Stimulated activated CD8-positive, alpha-beta memory T cell treated with anti-CD3 and anti-CD28 coated beads, Interleukin-12 subunit alpha, Interleukin-12 subunit beta, amount 100 ng/mL, for 1 hour (primary cell): ENCODE results near the gene COL6A5.
"Not testable (repeated sequence)": the region's sequence is repeated elsewhere in the genome, so short reads cannot be mapped to it uniquely, and the experiment has no call there.

Experiments
- DNase-seq: peaks from one replicate; pipeline ENCODE4 v3.0.0-alpha.2; 2020; ENCODE audit warnings: low read depth

COL6A5 gene, protein sequence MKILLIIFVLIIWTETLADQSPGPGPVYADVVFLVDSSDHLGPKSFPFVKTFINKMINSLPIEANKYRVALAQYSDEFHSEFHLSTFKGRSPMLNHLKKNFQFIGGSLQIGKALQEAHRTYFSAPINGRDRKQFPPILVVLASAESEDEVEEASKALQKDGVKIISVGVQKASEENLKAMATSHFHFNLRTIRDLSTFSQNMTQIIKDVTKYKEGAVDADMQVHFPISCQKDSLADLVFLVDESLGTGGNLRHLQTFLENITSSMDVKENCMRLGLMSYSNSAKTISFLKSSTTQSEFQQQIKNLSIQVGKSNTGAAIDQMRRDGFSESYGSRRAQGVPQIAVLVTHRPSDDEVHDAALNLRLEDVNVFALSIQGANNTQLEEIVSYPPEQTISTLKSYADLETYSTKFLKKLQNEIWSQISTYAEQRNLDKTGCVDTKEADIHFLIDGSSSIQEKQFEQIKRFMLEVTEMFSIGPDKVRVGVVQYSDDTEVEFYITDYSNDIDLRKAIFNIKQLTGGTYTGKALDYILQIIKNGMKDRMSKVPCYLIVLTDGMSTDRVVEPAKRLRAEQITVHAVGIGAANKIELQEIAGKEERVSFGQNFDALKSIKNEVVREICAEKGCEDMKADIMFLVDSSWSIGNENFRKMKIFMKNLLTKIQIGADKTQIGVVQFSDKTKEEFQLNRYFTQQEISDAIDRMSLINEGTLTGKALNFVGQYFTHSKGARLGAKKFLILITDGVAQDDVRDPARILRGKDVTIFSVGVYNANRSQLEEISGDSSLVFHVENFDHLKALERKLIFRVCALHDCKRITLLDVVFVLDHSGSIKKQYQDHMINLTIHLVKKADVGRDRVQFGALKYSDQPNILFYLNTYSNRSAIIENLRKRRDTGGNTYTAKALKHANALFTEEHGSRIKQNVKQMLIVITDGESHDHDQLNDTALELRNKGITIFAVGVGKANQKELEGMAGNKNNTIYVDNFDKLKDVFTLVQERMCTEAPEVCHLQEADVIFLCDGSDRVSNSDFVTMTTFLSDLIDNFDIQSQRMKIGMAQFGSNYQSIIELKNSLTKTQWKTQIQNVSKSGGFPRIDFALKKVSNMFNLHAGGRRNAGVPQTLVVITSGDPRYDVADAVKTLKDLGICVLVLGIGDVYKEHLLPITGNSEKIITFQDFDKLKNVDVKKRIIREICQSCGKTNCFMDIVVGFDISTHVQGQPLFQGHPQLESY (N-terminal part only)

DNA sequence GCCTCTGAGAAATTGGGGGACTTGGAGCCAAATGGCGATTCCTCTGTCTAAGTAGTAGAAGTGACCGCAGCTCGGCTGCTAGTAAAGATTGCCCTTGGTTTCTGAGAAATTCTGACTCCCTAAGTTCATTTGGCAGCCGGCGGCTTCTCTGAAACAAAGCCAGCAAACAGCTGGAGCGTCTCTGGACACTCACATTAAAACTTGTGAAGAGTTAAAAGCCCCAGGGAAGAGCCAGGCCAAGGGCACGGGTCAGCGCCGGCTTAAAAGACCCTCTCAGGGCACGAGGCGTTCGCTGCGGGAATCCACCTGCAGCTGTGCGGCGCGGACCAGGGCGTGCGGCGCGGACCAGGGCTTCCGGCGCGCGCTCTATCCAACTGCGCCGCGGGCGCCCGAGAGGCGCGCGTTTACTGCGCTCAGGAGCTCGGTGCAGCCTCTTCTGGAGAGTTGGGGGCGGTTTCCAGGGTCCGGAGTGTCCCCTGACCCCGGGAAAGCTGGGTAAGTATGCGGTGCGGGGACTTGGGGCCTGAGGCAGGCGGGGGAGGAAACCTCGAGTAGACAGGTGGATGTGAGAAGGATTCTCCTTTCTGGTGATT, at the start of gene COL6A5:
TSS of gene COL6A5 (plus strand) at position 186 of the 593 bp plus-strand sequence. CDS start 27,967 bp downstream, outside the sequence.
- no peak for DNase-seq

DNA sequence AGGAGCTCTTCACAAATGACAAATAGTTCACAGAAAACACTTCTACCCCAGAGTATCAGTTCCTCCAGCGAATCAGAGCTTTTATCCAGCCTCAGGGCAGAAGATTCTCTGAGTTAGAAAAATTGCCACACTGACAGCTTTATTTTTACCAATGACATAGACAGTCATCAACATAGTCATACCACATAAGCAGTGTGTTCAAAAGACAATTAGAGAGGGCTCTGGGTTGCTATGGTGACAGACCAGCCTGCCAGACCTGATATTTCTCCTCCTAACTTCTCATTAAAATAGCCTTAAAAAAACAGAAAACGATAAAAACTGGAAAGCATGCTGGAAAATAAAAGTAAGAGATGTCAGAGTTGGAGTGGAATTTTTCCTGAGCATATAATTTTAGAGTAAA, 45.9 kb upstream of the COL6A5 start:
- no peak for DNase-seq

GRCh38 chr3:130300888-130301287, 44.6 kb upstream of the COL6A5 start:
- DNase-seq, result no peak

DNA sequence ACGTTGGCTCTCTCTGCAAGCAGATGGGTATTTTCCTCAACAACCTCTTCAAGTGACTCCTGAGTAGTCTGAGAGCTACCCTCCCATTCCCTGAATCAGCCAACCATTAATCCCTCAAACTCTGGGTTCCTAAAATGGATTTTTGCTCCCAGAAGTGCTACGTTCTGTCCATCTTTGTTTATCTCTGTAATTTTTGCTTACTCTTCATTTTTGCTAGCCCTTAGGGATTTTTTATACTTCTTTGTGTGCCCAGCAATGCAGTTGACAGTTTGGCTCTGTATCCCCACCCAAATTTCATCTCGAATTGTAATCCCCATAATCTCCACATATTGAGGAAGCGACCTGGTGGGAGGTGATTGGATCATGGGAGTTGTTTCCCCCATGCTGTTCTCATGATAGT, 35.4 kb upstream of the COL6A5 start:
- no peak for DNase-seq

- DNase-seq, result no peak
Measured at GRCh38 chr3:130312374-130312773, 33.1 kb upstream of the COL6A5 start.

GRCh38 chr3:130316169-130316568, 29.3 kb upstream of the COL6A5 start:
- DNase-seq, result no peak

DNA sequence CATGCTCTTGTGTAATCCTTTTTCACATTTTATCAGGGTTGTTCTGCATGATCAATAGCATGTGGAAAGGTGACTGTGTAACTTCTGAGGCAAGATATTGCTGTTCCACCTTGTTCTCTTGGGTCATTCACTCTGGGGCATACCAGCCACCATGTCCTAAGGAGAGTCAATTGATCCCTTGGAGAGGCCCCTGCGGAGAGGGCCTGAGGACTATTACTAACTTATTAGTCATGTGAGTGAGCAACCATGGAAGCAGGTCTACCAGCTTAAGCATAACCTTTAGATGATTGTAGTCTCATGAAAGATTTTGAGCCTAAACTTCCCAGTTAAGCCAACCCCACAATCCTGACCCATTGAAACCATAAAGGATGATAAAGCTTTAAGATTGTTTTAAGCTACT, 22.0 kb upstream of the COL6A5 start:
- no peak for DNase-seq

DNA sequence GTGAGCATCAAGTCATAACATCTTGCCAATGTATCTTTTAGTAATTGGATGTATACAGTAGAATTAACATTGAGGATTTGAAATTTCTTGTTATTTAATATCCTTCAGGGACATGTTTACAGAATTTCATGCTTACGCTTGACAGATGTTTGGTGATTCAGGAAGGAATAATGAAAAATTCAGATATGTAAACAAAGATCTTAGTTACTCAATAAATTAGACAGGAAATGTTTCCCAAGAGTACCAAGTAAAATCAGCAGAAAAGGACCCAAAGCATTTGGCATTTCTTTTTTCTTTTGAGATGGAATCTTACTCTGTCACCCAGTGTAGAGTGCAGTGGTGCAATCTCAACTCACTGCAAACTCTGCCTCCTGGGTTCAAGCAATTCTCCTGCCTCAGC, 4.7 kb upstream of the COL6A5 start:
- no peak for DNase-seq

DNA sequence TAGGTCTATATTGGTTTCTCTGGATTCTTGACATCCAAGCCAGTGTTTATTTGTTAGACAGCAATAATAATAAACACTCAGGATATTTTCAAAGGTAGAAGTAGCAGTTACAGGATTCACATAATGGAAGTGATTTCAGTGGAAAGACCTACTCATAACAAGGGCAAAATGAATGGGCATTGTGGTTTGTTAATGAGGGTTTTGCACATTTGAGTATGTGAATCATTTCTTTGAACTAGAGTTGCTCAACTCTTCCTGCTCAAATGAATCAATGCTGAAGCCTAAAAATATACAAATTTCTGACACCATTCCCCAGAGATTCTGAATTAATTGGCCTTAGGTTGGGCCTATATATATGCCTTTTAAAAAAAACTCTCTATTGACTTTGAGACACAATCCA, 4.1 kb upstream of the COL6A5 start:
- DNase-seq, result no peak

DNA sequence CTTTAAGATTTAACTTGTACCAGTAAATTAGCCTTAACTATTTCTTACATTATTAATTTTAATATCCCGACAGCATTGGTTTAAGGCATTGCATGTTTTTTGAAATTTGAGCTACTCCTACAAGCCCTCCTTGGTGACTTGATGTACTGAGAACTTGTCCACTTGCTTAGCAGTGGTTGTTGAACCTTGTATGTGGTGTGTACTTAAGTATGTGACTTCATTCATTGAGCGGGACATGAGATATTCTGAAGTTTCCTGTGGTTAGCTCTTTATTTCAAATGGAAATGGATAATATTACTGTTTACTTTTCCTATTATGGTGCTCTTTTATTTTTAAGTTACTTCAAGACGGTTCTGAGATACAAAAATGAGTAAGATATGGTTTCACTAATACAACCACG, 3.6 kb upstream of the COL6A5 start:
- no peak for DNase-seq

DNA sequence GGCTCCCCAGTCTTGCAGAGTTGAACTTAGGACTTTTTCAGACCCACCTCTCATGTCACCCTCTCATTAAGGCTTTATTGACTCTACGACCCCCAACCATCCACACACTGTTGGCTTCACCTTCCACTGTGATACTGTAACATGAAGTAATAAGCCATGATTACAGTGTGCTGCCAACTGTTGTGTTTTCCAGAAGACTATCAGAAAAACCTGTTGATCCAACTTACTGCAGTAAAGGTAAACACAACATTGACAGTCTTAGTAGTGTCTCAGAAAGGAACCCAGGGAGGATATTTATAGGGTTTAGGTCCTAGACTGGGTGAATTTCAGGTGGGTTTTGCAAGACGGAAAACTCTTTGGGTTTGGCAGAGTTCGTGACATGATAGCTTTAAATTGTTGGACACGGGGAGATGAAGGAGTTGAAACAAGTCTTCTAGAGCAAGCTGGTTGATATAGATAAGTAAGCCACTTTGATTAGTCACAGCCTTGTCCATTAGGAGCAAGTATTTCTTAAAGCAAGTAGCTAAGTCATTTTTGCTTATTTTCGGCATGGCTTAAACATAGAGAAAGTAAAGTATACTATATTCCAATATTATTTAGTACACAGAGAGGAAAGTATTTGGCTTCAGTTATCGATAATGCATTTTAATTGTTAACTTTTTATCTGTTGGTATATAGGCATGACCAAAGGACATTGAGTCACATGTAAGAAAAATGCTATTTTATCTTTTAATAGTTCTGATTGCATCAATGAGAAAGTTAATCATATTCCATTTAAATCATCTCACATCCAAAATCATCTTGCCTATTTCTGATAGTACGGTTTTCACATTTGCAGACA, 2.4 kb upstream of the COL6A5 start:
- no peak for DNase-seq

GRCh38 chr3:130348258-130348657, 2.8 kb downstream of the COL6A5 start:
- not testable (repeated sequence) for DNase-seq

DNA sequence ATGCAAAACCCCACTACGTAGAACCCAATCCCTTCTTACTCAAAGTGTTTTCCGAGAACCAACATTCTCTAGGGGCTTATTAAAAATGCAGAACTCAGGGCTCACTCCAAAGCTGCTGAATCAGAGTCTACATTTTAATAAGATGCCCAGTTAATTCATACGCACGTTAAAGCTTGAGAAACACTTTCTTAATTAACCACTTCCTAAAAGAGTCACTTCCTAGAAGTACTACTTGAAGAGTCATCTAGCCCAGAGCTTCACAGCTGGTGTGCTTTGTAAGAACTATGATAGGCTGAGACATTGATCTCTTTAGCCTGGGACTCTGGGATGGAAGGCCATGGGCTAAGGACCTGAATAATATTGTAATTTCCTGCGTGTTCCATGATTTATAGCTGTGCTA, 9.0 kb downstream of the COL6A5 start:
- DNase-seq, result no peak

DNA sequence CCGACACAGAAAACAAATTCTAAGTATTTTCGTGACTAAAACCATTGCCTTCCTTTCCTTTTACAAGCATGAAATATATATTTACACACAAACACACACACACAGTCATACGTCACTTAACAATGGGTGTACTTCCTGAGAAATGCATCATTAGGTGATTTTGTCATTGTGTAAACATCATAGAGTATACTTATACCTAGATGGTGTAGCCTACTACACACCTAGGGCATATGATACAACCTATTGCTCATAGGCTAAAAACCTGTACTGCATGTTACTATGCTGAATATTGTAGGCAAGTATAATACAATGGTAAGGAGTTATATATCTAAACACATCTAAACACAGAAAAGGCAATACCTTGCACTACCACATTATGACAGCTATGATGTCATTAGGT, 28.6 kb downstream of the COL6A5 start:
- DNase-seq, result no peak

DNA sequence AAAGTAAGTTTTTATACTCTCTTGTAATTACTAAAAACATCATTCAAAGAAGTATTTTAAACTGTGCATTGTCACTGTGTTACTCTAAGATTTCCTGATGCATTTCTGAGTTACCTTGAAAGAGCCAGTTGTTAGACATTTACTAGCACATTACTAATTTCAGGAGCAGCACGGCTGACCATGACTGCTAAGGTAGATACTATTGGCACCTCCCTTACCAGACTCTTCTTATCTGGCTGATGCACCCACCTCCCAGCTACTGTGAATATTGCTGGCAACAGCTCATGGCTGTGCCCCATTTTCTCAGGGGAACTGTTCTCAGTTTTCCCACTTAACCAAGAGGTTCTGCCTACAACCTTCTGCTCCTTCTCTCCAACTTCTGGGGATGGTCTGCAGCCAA, 29.4 kb downstream of the COL6A5 start:
- DNase-seq, result no peak

DNA sequence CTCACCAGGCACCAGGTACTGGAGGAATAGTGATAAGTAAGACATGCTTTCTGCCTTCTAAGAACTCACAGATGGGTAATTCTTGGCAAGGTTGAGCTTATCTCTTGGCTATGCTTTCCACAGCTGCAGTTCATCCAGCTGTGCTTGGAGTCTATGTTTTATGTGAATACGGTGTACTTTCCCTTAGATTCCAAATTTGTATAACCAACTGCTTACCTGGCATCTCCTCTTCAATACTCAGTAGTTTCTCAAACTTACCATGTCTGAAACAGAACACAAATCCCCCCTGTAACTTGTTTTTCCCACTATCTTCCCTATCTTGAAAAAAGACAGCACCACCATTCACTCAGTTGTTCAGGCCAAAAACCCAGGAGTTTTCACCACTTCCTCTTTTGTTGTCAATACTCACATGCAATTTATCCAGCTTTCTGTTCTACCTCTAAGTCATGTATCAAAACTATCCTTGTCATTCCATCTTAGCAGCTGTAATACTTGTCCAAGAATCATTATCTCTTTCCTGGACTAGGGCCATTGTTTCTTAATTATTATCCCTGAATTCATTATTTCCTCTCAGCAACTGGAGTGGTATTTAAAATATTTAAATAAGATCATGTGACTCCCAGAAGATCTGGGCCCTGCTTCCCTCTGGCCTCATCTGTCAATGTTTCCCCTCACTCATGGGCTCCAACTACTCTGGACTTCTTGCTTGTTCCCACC, 32.6 kb downstream of the COL6A5 start:
- DNase-seq, result no peak

GRCh38 chr3:130378677-130379191, 33.3 kb downstream of the COL6A5 start:
- no peak for DNase-seq

DNA sequence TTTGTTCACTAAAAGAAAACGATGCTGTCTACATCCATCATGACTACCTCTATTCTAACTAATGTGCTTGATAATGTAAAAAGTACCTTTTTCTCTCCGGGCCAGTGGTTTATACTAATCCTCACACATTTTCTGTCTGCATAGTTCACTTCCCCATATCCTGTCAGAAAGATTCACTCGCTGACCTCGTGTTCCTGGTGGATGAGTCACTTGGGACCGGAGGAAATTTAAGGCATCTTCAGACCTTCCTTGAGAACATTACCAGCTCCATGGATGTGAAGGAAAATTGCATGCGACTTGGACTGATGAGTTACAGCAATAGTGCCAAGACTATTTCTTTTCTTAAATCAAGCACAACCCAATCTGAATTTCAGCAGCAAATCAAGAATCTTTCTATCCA, 33.8 kb downstream of the COL6A5 start:
- DNase-seq, result no peak

DNA sequence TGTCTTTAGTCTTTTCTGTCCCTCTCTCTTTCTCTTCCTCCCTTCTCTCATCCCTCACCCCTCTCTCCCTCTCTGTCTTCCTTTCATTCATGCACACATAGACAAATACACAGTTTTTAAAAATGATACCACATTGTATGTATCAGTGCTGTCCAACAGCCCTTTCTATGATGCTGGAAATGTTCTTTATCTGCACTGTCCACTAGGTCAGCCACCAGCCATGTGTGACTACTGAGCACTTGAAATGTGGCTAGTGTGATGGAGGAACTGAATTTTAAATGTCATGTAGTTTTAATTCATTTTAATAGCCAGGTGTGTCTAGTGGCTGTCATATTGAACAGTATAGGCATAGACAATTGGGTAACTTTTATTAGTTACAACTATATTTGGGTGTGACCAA, 34.9 kb downstream of the COL6A5 start:
- DNase-seq, result no peak

DNA sequence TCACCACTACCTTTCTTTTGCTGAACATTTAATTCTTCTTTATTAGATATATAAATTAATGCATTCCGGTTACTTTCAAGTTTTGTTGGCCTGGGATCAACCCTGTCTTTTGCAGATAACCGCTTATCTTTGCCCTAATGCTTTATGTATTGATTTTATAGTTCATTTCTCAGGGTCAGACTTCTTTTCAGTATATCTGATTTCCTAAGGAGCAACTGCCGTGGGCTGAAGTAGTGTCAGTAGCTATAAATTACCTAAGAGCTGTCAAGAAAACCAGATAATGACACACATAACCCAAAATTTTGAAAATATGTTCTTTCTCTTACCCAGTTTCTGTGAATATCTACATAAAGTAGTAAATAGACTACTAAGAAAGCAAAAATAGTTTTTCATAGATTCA, 38.0 kb downstream of the COL6A5 start:
- DNase-seq, result no peak
